IPS-15b (cell line): ENCODE data around the gene HUNK.

ENCODE experiments used
- H3K27me3 ChIP-seq: one replicate; pipeline ENCODE4 v1.6.1; 2013; ENCODE audit warnings: low read length; ENCODE audit not compliant: control insufficient read depth, insufficient read depth
- H3K36me3 ChIP-seq: one replicate; pipeline ENCODE4 v1.6.1; 2013; ENCODE audit warnings: low read length; ENCODE audit not compliant: control insufficient read depth, insufficient read depth
- H3K4me1 ChIP-seq: one replicate; pipeline ENCODE4 v1.6.1; 2013; ENCODE audit warnings: mild to moderate bottlenecking, low read length; ENCODE audit not compliant: control insufficient read depth, insufficient read depth
- H3K4me3 ChIP-seq: one replicate; pipeline ENCODE4 v1.5.1; 2013; ENCODE audit warnings: low read depth, low read length
- H3K9ac ChIP-seq: one replicate; pipeline ENCODE4 v1.6.1; 2013; ENCODE audit warnings: low read depth, mild to moderate bottlenecking, low read length
- H3K9me3 ChIP-seq: one replicate; pipeline ENCODE4 v1.6.1; 2013; ENCODE audit warnings: mild to moderate bottlenecking, low read length; ENCODE audit not compliant: control insufficient read depth, insufficient read depth

HUNK gene

DNA sequence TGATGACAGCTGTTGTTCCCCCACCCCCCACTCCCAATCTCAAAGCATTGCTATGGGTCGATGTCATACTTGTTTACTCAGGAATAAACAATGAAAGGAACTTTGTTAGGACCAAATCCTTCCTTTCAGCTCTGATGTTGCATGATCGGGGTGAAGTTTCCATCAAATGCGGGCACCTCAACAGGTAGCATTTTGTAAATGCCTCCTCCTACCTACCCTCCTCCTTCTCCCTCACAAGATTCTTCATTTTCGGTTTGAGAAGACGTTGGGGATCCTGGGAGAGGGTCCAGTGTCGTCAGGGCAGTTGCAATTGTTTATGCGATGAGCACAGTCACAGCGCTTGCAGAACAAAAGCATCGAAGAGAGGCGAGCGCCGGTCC is 758 bp upstream of the HUNK start:
- no peak overlapping the region for H3K9ac ChIP-seq
- H3K36me3 ChIP-seq: no peaks in the 10 kb centered on the region
- no peaks in the 10 kb centered on the region for H3K9me3 ChIP-seq
- H3K4me3 ChIP-seq: peak overlapping the region; percentile 78
- H3K27me3 ChIP-seq: peaks cover 25% of the 10 kb centered on the region
- H3K4me1 ChIP-seq: peaks cover 6% of the 10 kb centered on the region

DNA sequence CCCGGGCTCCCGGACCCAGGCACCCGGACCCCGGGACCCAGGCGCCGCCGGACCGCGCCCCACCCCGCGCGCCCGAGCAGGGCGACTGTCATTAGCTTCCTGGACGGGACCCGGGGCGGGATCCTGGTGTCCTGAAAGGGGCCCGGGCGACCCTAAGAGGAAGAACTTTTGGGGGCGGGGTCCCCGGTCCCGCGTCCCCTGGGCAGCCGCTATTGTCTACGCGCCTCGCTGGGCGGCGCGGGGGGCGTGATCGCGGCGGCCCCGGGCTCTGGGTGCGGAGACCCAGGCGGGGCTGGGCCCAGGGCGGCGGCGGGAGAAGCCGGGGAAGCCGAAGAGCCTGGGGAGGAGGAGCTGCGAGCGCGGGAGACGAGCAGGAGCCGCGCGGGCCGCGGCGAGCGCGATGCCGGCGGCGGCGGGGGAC is 465 bp downstream of the HUNK start:
- peaks cover 6% of the 10 kb centered on the region for H3K4me1 ChIP-seq
- no peak overlapping the region for H3K9ac ChIP-seq

DNA sequence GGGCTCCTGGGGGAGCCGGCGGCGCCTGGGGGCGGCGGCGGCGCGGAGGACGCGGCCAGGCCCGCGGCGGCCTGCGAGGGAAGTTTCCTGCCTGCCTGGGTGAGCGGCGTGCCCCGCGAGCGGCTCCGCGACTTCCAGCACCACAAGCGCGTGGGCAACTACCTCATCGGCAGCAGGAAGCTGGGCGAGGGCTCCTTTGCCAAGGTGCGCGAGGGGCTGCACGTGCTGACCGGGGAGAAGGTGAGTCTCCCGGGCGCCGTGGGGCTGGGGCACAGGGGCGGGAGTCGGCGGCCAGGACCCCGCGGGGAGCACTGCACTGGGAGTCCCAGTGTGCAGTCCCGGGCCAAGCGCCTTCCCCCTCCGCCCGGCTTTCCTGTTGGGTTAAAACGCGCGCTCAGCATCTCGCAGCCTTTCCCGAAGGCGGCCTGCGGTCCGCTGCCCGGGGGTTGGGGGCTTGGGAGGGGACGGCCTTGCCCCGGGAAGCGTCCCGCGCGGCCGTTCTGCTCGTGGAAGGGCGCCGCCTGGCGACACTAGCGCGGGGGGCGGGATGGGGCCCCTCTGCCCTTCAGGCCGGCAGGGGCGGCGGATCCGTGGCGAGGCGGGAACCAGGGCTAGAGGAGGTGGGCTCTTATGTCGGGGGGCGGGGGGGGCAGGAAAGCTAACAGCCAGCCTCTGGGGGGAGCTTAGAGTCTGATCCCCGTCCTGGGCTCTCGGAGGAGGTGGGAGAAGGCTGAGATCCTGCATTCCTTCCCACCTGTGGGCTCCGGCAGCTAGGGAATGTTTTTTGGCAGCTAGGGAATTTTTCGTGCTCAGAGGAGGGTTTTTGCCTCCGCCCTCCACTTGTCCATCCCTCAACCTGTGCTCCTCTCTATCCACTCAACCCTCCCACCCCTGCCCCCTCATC is 1.1 kb downstream of the HUNK start:
- H3K9me3 ChIP-seq: no peaks in the 10 kb centered on the region
- no peak overlapping the region for H3K9ac ChIP-seq
- peaks cover 6% of the 10 kb centered on the region for H3K4me1 ChIP-seq
- H3K4me3 ChIP-seq: peak overlapping the region; percentile 58
- H3K36me3 ChIP-seq: no peaks in the 10 kb centered on the region
- peaks cover 25% of the 10 kb centered on the region for H3K27me3 ChIP-seq

More for the DNA sequence above, 465 bp downstream of the HUNK start:
- H3K9me3 ChIP-seq: no peaks in the 10 kb centered on the region
- peaks cover 25% of the 10 kb centered on the region for H3K27me3 ChIP-seq
- H3K36me3 ChIP-seq: no peaks in the 10 kb centered on the region
- H3K4me3 ChIP-seq: peak overlapping the region; percentile 78

DNA sequence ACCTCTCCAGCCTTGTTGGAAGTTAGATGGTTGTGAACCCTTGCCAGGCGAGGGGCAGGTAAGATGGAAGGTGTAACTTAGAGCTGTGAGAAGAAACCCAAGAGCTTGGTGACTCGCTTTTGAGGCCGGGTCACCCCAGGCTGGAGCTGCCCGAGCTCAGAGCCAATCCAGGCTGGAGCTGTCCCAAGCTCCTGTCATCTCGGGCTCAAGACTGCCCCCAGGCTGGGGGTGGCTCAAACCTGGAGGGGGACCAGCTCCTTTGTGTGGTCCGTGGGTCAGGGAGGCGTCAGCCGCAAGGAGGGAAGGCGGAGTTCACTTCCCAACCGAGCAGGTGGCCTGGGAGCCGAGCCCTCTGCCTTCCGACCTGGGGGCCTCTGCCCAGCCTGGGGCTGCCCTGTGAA is 2.0 kb downstream of the HUNK start:
- no peaks in the 10 kb centered on the region for H3K9me3 ChIP-seq
- H3K27me3 ChIP-seq: peaks cover 18% of the 10 kb centered on the region
- H3K4me3 ChIP-seq: peak overlapping the region; percentile 58
- no peak overlapping the region for H3K9ac ChIP-seq
- peaks cover 6% of the 10 kb centered on the region for H3K4me1 ChIP-seq
- H3K36me3 ChIP-seq: no peaks in the 10 kb centered on the region

DNA sequence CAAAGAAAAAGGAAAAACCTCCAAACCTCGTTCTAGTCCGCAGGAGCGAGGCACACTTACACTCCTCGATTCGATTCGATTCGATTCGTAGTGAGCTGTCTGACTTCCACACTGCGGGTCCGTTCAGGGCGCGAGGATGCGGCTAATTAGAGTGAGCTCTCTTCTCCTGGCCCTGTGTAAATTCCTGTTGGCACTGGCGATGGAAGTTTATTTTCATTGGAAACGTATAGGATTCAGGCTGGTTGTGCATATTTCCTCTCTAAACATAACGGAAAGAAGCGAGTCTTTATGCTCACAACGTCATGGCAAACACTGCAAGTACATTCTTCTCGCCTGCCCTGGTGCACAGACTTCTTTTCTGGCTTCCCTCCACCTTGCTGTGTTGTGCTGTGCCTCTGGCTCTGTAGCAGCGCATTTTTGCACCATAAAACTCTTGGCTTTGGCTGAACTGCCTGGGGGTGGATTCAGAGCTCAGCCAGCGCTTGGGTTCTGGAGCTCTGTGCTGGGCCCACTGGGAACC is 2.7 kb downstream of the HUNK start:
- Histone ChIP-seq H3K9me3 (no peaks in the 10 kb centered on the region), H3K4me1 (peaks cover 6% of the 10 kb centered on the region), H3K4me3 (peak overlapping the region; percentile 11), H3K36me3 (no peaks in the 10 kb centered on the region), H3K27me3 (peaks cover 13% of the 10 kb centered on the region), H3K9ac (no peak overlapping the region)

DNA sequence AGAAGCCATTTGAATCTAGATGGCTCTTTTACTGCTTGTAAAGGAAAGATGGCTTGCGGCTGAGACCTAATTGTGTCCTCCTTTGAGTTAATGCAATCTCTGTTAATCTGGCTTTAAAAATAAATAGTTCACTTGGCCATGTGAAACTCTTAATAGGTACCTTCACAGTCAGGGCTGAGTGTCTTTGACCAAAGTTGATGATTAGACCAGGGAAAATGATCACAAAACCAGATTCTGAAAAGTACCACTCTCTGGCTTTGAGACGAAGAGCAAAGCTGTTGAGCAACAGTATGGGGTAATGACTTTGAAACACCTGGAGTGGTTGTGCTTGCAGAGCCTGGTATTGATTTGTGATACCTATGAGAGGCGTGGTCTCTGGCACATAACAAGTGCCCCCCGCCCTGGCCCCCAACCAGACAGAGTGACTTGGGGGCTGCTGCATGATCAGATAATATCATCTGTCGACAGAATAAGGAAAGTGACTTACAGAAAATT is 4.7 kb downstream of the HUNK start:
- H3K9ac ChIP-seq: no peak overlapping the region
- H3K4me3 ChIP-seq: no peak overlapping the region
- no peaks in the 10 kb centered on the region for H3K9me3 ChIP-seq
- H3K36me3 ChIP-seq: no peaks in the 10 kb centered on the region
- peaks cover 6% of the 10 kb centered on the region for H3K4me1 ChIP-seq
- peaks cover 2% of the 10 kb centered on the region for H3K27me3 ChIP-seq

DNA sequence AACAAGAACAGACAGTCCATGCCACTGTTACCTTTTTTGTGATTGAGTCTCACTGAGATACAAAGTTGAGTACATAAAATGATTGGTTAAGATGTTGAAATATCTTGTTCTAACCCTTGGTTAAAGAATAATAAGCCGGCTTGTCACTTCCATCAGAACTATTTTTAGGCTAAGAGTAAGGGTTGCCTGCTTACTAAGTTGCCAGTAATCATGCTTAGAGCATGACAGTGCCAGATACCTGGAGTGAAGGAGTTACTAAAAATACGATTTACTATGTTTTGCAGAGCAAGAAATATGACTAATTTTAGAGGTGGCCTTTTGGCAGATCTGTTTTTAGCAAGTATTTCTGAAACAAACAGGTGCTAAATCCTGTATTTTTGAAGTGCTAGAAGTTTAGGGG is 6.0 kb downstream of the HUNK start:
- H3K27me3 ChIP-seq: peaks cover 2% of the 10 kb centered on the region
- H3K9me3 ChIP-seq: no peaks in the 10 kb centered on the region
- peaks cover 6% of the 10 kb centered on the region for H3K4me1 ChIP-seq
- no peak overlapping the region for H3K4me3 ChIP-seq
- no peaks in the 10 kb centered on the region for H3K36me3 ChIP-seq
- H3K9ac ChIP-seq: no peak overlapping the region

DNA sequence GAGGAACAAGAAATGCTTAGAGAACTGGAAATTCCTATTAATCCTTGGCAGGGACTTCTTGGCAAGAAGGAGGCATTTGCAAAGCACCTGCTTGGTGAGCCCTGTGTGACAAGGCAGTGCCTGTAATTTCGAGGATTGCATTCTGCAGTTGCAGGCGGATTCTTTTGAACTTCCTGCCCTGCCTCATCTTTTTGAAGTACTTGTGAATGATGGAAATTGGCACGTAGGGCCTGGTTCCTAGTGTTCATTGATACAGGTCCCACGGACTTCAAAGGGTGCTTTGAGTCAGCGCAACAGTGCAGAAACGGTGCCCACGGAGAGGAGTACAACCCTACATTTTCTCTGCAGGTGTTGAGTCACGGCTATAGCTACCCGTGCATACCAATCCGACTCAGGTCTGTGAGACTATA is 6.4 kb downstream of the HUNK start:
- Histone ChIP-seq H3K4me1 (peaks cover 6% of the 10 kb centered on the region), H3K4me3 (no peak overlapping the region), H3K9ac (no peak overlapping the region), H3K27me3 (peaks cover 2% of the 10 kb centered on the region), H3K9me3 (no peaks in the 10 kb centered on the region), H3K36me3 (no peaks in the 10 kb centered on the region)

DNA sequence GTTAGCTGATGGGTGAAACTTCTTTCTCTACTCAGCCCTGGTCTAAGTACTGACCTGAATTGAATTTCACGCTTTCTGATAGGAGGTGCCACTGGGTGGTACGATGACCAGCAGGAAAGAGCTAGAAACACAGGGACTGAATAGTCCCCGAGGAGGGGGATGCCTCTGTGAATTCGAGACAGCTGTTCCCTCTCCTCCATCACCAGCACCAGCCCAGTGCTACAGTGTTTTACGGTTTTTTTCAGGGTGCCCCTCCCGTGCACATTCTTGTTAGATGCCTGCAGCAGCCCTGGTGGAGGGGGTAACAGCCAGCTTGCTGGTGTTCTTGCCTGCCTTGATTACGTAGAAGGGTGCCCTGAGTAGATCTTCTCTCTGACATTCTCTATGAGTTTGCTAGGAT is 7.1 kb downstream of the HUNK start:
- Histone ChIP-seq H3K4me3 (no peak overlapping the region), H3K9ac (no peak overlapping the region), H3K27me3 (no peaks in the 10 kb centered on the region), H3K36me3 (no peaks in the 10 kb centered on the region), H3K9me3 (no peaks in the 10 kb centered on the region), H3K4me1 (peaks cover 6% of the 10 kb centered on the region)

DNA sequence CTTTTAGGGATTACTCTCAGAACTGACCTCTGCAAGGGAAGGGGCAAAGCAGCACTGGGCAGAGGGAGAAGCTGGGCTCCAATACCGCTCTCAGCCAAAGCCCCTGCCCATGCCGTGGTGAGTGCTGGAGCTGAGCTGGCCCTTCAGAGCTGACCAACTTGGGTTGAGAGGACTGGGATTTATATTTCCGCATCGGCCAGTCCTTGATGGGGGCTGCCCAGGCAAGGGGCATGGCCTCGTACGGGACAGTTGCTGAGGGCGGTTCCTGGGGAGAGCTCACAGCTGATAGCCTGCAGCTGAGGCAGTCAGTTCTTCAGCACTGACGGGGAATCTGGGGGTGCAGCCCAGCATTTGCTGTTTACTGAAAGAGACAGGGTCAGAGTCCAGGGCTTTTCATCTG is 8.0 kb downstream of the HUNK start:
- no peak overlapping the region for H3K4me3 ChIP-seq
- no peak overlapping the region for H3K9ac ChIP-seq
- H3K27me3 ChIP-seq: no peaks in the 10 kb centered on the region
- no peaks in the 10 kb centered on the region for H3K9me3 ChIP-seq
- H3K36me3 ChIP-seq: no peaks in the 10 kb centered on the region
- no peaks in the 10 kb centered on the region for H3K4me1 ChIP-seq

DNA sequence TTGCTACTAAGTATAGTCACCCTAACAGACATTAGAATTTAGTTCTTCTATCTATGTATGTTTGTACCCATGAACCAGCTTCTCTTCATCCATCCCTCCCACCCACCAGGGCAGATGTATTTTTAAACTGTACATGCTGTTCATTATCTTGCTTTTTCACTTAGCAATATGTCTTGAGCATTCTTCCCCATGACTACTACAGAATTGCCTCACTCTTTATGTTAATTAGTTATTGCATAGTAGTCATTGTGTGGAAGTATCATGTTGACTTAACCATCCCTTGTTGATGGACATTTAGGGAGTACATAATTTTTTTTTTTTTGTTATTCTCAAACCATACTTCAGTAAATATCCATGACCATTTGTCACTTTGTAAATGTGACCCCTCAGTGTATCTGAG is 9.9 kb downstream of the HUNK start:
- H3K9ac ChIP-seq: no peak overlapping the region

DNA sequence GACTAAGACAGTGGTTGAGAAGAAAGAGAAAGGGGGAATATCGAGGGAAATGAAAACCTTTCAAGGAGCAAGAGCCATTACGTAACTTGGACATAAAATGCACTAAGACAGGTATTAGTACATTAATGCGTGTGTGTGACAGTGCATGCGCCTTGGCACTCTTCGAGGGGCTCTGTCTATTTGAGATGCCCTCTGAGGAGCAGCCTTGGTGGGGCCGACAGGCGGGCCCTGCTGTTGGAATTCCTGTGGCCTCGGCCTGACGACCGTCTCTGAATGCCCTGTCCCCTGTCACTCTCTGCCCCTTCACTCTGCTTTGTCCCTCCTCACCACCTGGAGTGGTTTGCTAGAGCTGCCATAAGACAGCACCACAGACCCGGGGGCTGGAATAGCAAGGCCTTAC is 12.3 kb downstream of the HUNK start:
- no peaks in the 10 kb centered on the region for H3K4me1 ChIP-seq

More for the DNA sequence above, 9.9 kb downstream of the HUNK start:
- Histone ChIP-seq H3K4me1 (no peaks in the 10 kb centered on the region), H3K4me3 (no peak overlapping the region), H3K9me3 (no peaks in the 10 kb centered on the region), H3K27me3 (no peaks in the 10 kb centered on the region), H3K36me3 (no peaks in the 10 kb centered on the region)

More for the DNA sequence above, 12.3 kb downstream of the HUNK start:
- no peaks in the 10 kb centered on the region for H3K36me3 ChIP-seq
- H3K9ac ChIP-seq: no peak overlapping the region
- no peaks in the 10 kb centered on the region for H3K9me3 ChIP-seq
- H3K27me3 ChIP-seq: no peaks in the 10 kb centered on the region
- no peak overlapping the region for H3K4me3 ChIP-seq
